Common myeloid progenitor, CD34-positive (primary cell): ENCODE data around the gene PRSS2.

Experiments
- CTCF ChIA-PET: fragments of 350-600 bp; sonication (Branson Sonifier 250); formaldehyde crosslinking; loops from one replicate; lab custom pipeline; 2021; ENCODE audit warnings: antibody characterized with exemption; lab: Charles Lee
- POLR2A ChIA-PET: fragments of 350-600 bp; sonication (Branson Sonifier 250); formaldehyde crosslinking; loops from one replicate; lab custom pipeline; 2021; ENCODE audit warnings: antibody characterized with exemption; lab: Charles Lee
- DNase-seq, 3 donors: peaks; one replicate each; pipeline versions ENCODE4 v3.0.0 to v3.0.0-alpha.2; 2013
- H3K27ac ChIP-seq, 2 experiments: 1 replicate in 1 of 2; 2 replicates in 1 of 2; pipeline ENCODE4 v1.7.0; 2013; ENCODE audit warnings: inconsistent platforms in 2 of 2, low read length in 2 of 2, mild to moderate bottlenecking in 2 of 2, low read depth in 1 of 2, moderate library complexity in 1 of 2; ENCODE audit not compliant: severe bottlenecking in 2 of 2, insufficient read depth in 1 of 2, poor library complexity in 1 of 2
- H3K27me3 ChIP-seq, 5 experiments: replicated peaks in 2 of 5; 1 replicate in 3 of 5; 2 replicates in 2 of 5; pipeline versions ENCODE4 v1.6.1 to v1.7.0; 2013; ENCODE audit warnings: low read length in 4 of 5, mild to moderate bottlenecking in 2 of 5, moderate library complexity in 2 of 5, inconsistent platforms in 1 of 5; ENCODE audit not compliant: insufficient read depth in 5 of 5, control insufficient read depth in 4 of 5
- H3K36me3 ChIP-seq, 4 experiments: 1 replicate in 2 of 4; 2 replicates in 2 of 4; pipeline versions ENCODE4 v1.6.1 to v1.7.0; 2013; ENCODE audit warnings: low read length in 3 of 4, control low read depth in 1 of 4, mild to moderate bottlenecking in 1 of 4; ENCODE audit not compliant: control insufficient read depth in 4 of 4, insufficient read depth in 4 of 4
- H3K4me1 ChIP-seq, 4 experiments: 1 replicate in 3 of 4; 2 replicates in 1 of 4; pipeline versions ENCODE4 v1.6.1 to v1.7.1; 2013; ENCODE audit warnings: low read length in 3 of 4, mild to moderate bottlenecking in 3 of 4, control low read depth in 1 of 4, inconsistent platforms in 1 of 4, moderate library complexity in 1 of 4; ENCODE audit not compliant: control insufficient read depth in 4 of 4, insufficient read depth in 4 of 4; ENCODE audit errors: control extremely low read depth in 1 of 4
- H3K4me3 ChIP-seq, 7 experiments: 1 replicate in 4 of 7; 2 replicates in 3 of 7; pipeline versions ENCODE4 v1.5.1 to v1.7.0; 2013; ENCODE audit warnings: mild to moderate bottlenecking in 7 of 7, low read length in 6 of 7, moderate library complexity in 6 of 7, inconsistent platforms in 2 of 7, low read depth in 2 of 7, control low read depth in 1 of 7; ENCODE audit not compliant: insufficient read depth in 4 of 7, control insufficient read depth in 1 of 7; ENCODE audit errors: extremely low read depth in 1 of 7
- H3K9me3 ChIP-seq, 5 experiments: 1 replicate in 4 of 5; 2 replicates in 1 of 5; pipeline versions ENCODE4 v1.6.1 to v1.7.1; 2013; ENCODE audit warnings: low read length in 4 of 5, mild to moderate bottlenecking in 2 of 5, inconsistent platforms in 1 of 5, low read depth in 1 of 5, moderate library complexity in 1 of 5; ENCODE audit not compliant: control insufficient read depth in 4 of 5, insufficient read depth in 2 of 5; ENCODE audit errors: control extremely low read depth in 1 of 5
- WGBS: methylation state at CpG from one replicate; pipeline ENCODE4 v1.1.5; 2013; ENCODE audit not compliant: insufficient coverage; 5-methylcytosine and 5-hydroxymethylcytosine counted together

PRSS2 gene

GRCh38 chr7:142799437-142799835 lies 28.7 kb downstream of the PRSS2 start:
- no peaks in the 10 kb centered on the region for H3K9me3 ChIP-seq
- POLR2A ChIA-PET = interaction anchor here (1.1 to 6.2 kb wide), 3 partner anchors 9 to 12 kb away, joined by 3 to 96 read pairs (median 3); no protein-coding TSS in a partner anchor
- no peak for DNase-seq
- H3K4me3 ChIP-seq = peak overlapping the region in 3 of 7 experiments; percentile 17 to 89 (median 78)
- 87% methylated on average over 2 of the region's 3 CpGs for WGBS
- peaks cover 0 to 6% (median 0%) of the 10 kb centered on the region in 5 experiments for H3K27me3 ChIP-seq
- peak overlapping the region in 1 of 2 experiments; percentile 85 for H3K27ac ChIP-seq
- CTCF ChIA-PET = interaction anchor here (0.7 to 31.6 kb wide), 4 partner anchors 7 to 167 kb away, joined by 3 to 679 read pairs (median 342); no protein-coding TSS in a partner anchor
- peaks cover 34 to 73% (median 53%) of the 10 kb centered on the region in 4 experiments for H3K4me1 ChIP-seq
- peaks cover 0 to 32% (median 19%) of the 10 kb centered on the region in 4 experiments for H3K36me3 ChIP-seq

- Histone ChIP-seq H3K27me3 (peaks cover 0 to 6% (median 0%) of the 10 kb centered on the region in 5 experiments), H3K4me1 (peaks cover 33 to 76% (median 55%) of the 10 kb centered on the region in 4 experiments), H3K36me3 (peaks cover 0 to 32% (median 19%) of the 10 kb centered on the region in 4 experiments), H3K27ac (peak overlapping the region in 1 of 2 experiments; percentile 85), H3K4me3 (peak overlapping the region in 1 of 7 experiments; percentile 36), H3K9me3 (no peaks in the 10 kb centered on the region)
- 67% methylated on average over 1 of the region's 1 CpG for WGBS
- DNase-seq = no peak
- ChIA-PET POLR2A (interaction anchor here (1.1 to 1.2 kb wide), 2 partner anchors 9 to 13 kb away, joined by 3 read pairs; no protein-coding TSS in a partner anchor), CTCF (interaction anchor here (25.3 to 31.6 kb wide), 2 partner anchors 7 to 10 kb away, joined by 679 read pairs; no protein-coding TSS in a partner anchor)
Measured at GRCh38 chr7:142800088-142800487, 29.3 kb downstream of the PRSS2 start.

GRCh38 chr7:142800699-142801260 lies 30.0 kb downstream of the PRSS2 start:
- peaks cover 0 to 6% (median 0%) of the 10 kb centered on the region in 5 experiments for H3K27me3 ChIP-seq
- peak overlapping the region; percentile 23 to 25 for H3K27ac ChIP-seq
- H3K4me1 ChIP-seq = peaks cover 39 to 76% (median 55%) of the 10 kb centered on the region in 4 experiments
- CTCF ChIA-PET = interaction anchor here (1.7 to 31.6 kb wide), 3 partner anchors 6 to 165 kb away, joined by 5 to 679 read pairs (median 679); no protein-coding TSS in a partner anchor
- DNase-seq = no peak
- no peak overlapping the region for H3K4me3 ChIP-seq
- H3K36me3 ChIP-seq = peaks cover 0 to 32% (median 19%) of the 10 kb centered on the region in 4 experiments
- POLR2A ChIA-PET = interaction anchor here (1.2 kb wide), 1 partner anchor 9 kb away, joined by 3 read pairs; no protein-coding TSS in a partner anchor
- 100% methylated on average over 1 of the region's 7 CpGs for WGBS
- no peaks in the 10 kb centered on the region for H3K9me3 ChIP-seq

GRCh38 chr7:142801601-142802295 lies 31.0 kb downstream of the PRSS2 start:
- Histone ChIP-seq H3K27me3 (peaks cover 0 to 3% (median 0%) of the 10 kb centered on the region in 5 experiments), H3K36me3 (peaks cover 0 to 32% (median 19%) of the 10 kb centered on the region in 4 experiments), H3K4me1 (peaks cover 48 to 76% (median 57%) of the 10 kb centered on the region in 4 experiments), H3K9me3 (no peaks in the 10 kb centered on the region), H3K27ac (no peak overlapping the region), H3K4me3 (no peak overlapping the region)
- 100% methylated on average over 6 of the region's 8 CpGs for WGBS
- no peak for DNase-seq
- CTCF ChIA-PET = interaction anchor here (1.7 to 31.6 kb wide), 3 partner anchors 5 to 166 kb away, joined by 5 to 679 read pairs (median 679); no protein-coding TSS in a partner anchor
- POLR2A ChIA-PET = no interaction called here

GRCh38 chr7:142802301-142802700 lies 31.5 kb downstream of the PRSS2 start:
- H3K9me3 ChIP-seq = no peaks in the 10 kb centered on the region
- no CpG with 5 or more reads among the region's 3 CpGs for WGBS
- no peak overlapping the region for H3K27ac ChIP-seq
- H3K4me1 ChIP-seq = peaks cover 53 to 77% (median 61%) of the 10 kb centered on the region in 4 experiments
- H3K4me3 ChIP-seq = no peak overlapping the region
- H3K36me3 ChIP-seq = peaks cover 0 to 32% (median 19%) of the 10 kb centered on the region in 4 experiments
- CTCF ChIA-PET = interaction anchor here (25.3 to 31.6 kb wide), 2 partner anchors 4 to 12 kb away, joined by 679 read pairs; no protein-coding TSS in a partner anchor
- POLR2A ChIA-PET = no interaction called here
- DNase-seq = no peak
- H3K27me3 ChIP-seq = peaks cover 0 to 3% (median 0%) of the 10 kb centered on the region in 5 experiments

GRCh38 chr7:142803901-142804300 lies 33.1 kb downstream of the PRSS2 start:
- POLR2A ChIA-PET = interaction anchor here (1.3 kb wide), 1 partner anchor 17 kb away, joined by 5 read pairs; no protein-coding TSS in a partner anchor
- Histone ChIP-seq H3K4me1 (peaks cover 59 to 76% (median 62%) of the 10 kb centered on the region in 4 experiments), H3K36me3 (peaks cover 0 to 32% (median 19%) of the 10 kb centered on the region in 4 experiments), H3K4me3 (no peak overlapping the region), H3K27ac (peak overlapping the region in 1 of 2 experiments; percentile 50), H3K9me3 (no peaks in the 10 kb centered on the region), H3K27me3 (peaks cover 0 to under 1% (median 0%) of the 10 kb centered on the region in 5 experiments)
- no peak for DNase-seq
- WGBS = 98% methylated on average over 4 of the region's 4 CpGs
- CTCF ChIA-PET = interaction anchor here (31.6 kb wide), 1 partner anchor 13 kb away, joined by 679 read pairs; no protein-coding TSS in a partner anchor
